Natural killer cell (primary cell): ENCODE results near the gene IFRD2. TPM values are rescaled to one million over a fixed set of nuclear protein-coding genes. Genes with fewer than 3 reads are reported as not detected.

Experiments
- ATAC-seq, 3 donors: fragments of 150-1000 bp in 2 of 3; fragments of 200-7000 bp in 1 of 3; cut with Tn5 transposase; 1 replicate in 1 of 3; 2 replicates in 2 of 3; pipeline ENCODE4 v1.10.0; 2021; ENCODE audit warnings: mild to moderate bottlenecking in 2 of 3, moderate library complexity in 2 of 3
- DNase-seq, 2 donors: peaks; one replicate each; pipeline versions ENCODE4 v3.0.0 to v3.0.0-alpha.2; 2013 to 2021; ENCODE audit warnings: mixed read lengths in 1 of 2
- H3K27ac ChIP-seq: one replicate; pipeline ENCODE4 v1.5.1; 2013; ENCODE audit warnings: mild to moderate bottlenecking, low read length
- H3K27me3 ChIP-seq: one replicate; pipeline ENCODE4 v1.6.1; 2013; ENCODE audit warnings: low read length; ENCODE audit not compliant: control insufficient read depth, insufficient read depth
- H3K36me3 ChIP-seq: one replicate; pipeline ENCODE4 v1.6.1; 2013; ENCODE audit warnings: low read length; ENCODE audit not compliant: control insufficient read depth, insufficient read depth
- H3K4me1 ChIP-seq: one replicate; pipeline ENCODE4 v1.6.1; 2013; ENCODE audit warnings: low read length; ENCODE audit not compliant: control insufficient read depth, insufficient read depth
- H3K4me3 ChIP-seq: one replicate; pipeline ENCODE4 v1.5.1; 2013; ENCODE audit warnings: low read length
- H3K9me3 ChIP-seq: one replicate; pipeline ENCODE4 v1.6.1; 2013; ENCODE audit warnings: low read length; ENCODE audit not compliant: control insufficient read depth, insufficient read depth
- H3K27ac Mint-ChIP-seq, 2 donors: one replicate each; pipeline ENCODE4 v1.8.0; 2022; ENCODE audit warnings: mild to moderate bottlenecking in 2 of 2, mixed read lengths in 2 of 2, moderate library complexity in 1 of 2
- H3K27me3 Mint-ChIP-seq, 2 donors: one replicate each; pipeline ENCODE4 v1.8.0; 2022; ENCODE audit warnings: low read depth in 2 of 2, mixed read lengths in 2 of 2
- H3K36me3 Mint-ChIP-seq: one replicate; pipeline ENCODE4 v1.8.0; 2022; ENCODE audit warnings: mixed read lengths
- H3K4me1 Mint-ChIP-seq, 2 donors: one replicate each; pipeline ENCODE4 v1.8.0; 2022; ENCODE audit warnings: mixed read lengths in 2 of 2
- H3K4me3 Mint-ChIP-seq: one replicate; pipeline ENCODE4 v1.8.0; 2022; ENCODE audit warnings: mild to moderate bottlenecking, moderate library complexity, mixed read lengths
- H3K9me3 Mint-ChIP-seq, 2 donors: one replicate each; pipeline ENCODE4 v1.8.0; 2022; ENCODE audit warnings: mixed read lengths in 2 of 2
- WGBS: methylation state at CpG from one replicate; pipeline ENCODE4 v1.1.7; 2013; ENCODE audit warnings: missing lambda C conversion rate; ENCODE audit not compliant: insufficient coverage; 5-methylcytosine and 5-hydroxymethylcytosine counted together
- intact Hi-C: fragments of 100-400 bp; cut with micrococcal nuclease; formaldehyde crosslinking; loops from one replicate; pipeline ENCODE4 v1.14.2; 2022
- total RNA-seq, 4 donors: library from RNA; stranded (reverse); fragments of 120-200 nt in 1 of 4; gene quantifications; one replicate each; pipeline versions ENCODE4 v1.2.3 to v1.2.4, GENCODE V29; 2013 to 2022
- TF ChIP-seq, protein P1 (sequence below): fragments of 200-600 bp; IDR thresholded peaks from one replicate; pipeline ENCODE4 v1.8.0; 2022; ENCODE audit warnings: antibody characterized with exemption

The IFRD2 gene
- total RNA-seq, 3 donors from 2014 or later (not counting 1 experiment from before 2014, with no cell fraction given): 27.8 to 39.1 (median 32.1) TPM

GRCh38 chr3:50302095-50303012 is 10.1 kb upstream of the IFRD2 start:
- no peak overlapping the region for H3K4me3 Mint-ChIP-seq
- no peak for ATAC-seq

DNA sequence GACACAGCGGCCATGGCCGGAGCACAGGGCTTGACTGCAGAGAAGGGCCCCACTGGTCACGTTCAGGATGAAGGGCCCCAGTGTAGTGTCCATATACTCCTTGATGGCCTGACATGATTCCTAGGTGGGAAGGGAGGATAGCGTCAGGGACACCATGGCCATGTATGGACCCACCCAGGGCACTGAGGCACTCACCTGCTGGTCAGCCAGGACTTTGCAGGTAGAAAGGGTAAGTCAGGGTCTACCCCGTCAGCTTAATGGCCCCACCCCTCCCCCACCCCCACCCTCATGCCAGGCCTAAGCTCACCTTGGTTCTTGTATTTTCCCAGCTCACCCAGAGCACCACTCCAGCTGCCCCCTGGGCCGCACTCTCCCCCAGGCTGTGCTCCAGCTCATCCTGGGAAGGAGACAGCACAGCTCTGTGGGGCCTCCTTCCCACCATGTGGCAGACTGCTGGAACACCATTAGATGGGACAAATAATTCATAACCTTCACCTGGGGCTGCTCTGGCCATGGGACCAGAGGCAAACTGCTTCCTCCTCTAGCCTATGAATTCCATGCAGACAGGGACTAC is 8.5 kb upstream of the IFRD2 start:
- Histone ChIP-seq H3K4me3 (no peak overlapping the region), H3K9me3 (no peaks in the 10 kb centered on the region), H3K27ac (no peak overlapping the region), H3K4me1 (peaks cover 27% of the 10 kb centered on the region), H3K36me3 (peaks cover 2% of the 10 kb centered on the region), H3K27me3 (no peaks in the 10 kb centered on the region)
- Mint-ChIP-seq H3K36me3 (no peaks in the 10 kb centered on the region), H3K4me1 (peaks cover 18 to 33% of the 10 kb centered on the region in 2 donors), H3K4me3 (peak overlapping the region; percentile 97), H3K27ac (peak overlapping the region; percentile 95 to 97), H3K27me3 (no peaks in the 10 kb centered on the region), H3K9me3 (no peaks in the 10 kb centered on the region)
- ATAC-seq: no peak
- 93% methylated on average over 6 of the region's 6 CpGs for WGBS
- TF ChIP-seq, protein P1, sequence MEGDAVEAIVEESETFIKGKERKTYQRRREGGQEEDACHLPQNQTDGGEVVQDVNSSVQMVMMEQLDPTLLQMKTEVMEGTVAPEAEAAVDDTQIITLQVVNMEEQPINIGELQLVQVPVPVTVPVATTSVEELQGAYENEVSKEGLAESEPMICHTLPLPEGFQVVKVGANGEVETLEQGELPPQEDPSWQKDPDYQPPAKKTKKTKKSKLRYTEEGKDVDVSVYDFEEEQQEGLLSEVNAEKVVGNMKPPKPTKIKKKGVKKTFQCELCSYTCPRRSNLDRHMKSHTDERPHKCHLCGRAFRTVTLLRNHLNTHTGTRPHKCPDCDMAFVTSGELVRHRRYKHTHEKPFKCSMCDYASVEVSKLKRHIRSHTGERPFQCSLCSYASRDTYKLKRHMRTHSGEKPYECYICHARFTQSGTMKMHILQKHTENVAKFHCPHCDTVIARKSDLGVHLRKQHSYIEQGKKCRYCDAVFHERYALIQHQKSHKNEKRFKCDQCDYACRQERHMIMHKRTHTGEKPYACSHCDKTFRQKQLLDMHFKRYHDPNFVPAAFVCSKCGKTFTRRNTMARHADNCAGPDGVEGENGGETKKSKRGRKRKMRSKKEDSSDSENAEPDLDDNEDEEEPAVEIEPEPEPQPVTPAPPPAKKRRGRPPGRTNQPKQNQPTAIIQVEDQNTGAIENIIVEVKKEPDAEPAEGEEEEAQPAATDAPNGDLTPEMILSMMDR: no peak
- no peak for DNase-seq
- intact Hi-C loops: no loop called here

More at GRCh38 chr3:50302095-50303012, 10.1 kb upstream of the IFRD2 start:
- Histone ChIP-seq H3K36me3 (no peaks in the 10 kb centered on the region), H3K4me3 (no peak overlapping the region), H3K27ac (no peak overlapping the region), H3K27me3 (no peaks in the 10 kb centered on the region), H3K9me3 (no peaks in the 10 kb centered on the region), H3K4me1 (peaks cover 27% of the 10 kb centered on the region)
- Mint-ChIP-seq H3K36me3 (no peaks in the 10 kb centered on the region), H3K27me3 (no peaks in the 10 kb centered on the region), H3K9me3 (no peaks in the 10 kb centered on the region), H3K4me1 (peaks cover 18 to 33% of the 10 kb centered on the region in 2 donors), H3K27ac (no peak overlapping the region)
- 95% methylated on average over 32 of the region's 32 CpGs for WGBS
- no peak for DNase-seq
- TF ChIP-seq, protein P1: no peak
- intact Hi-C loops: no loop called here

DNA sequence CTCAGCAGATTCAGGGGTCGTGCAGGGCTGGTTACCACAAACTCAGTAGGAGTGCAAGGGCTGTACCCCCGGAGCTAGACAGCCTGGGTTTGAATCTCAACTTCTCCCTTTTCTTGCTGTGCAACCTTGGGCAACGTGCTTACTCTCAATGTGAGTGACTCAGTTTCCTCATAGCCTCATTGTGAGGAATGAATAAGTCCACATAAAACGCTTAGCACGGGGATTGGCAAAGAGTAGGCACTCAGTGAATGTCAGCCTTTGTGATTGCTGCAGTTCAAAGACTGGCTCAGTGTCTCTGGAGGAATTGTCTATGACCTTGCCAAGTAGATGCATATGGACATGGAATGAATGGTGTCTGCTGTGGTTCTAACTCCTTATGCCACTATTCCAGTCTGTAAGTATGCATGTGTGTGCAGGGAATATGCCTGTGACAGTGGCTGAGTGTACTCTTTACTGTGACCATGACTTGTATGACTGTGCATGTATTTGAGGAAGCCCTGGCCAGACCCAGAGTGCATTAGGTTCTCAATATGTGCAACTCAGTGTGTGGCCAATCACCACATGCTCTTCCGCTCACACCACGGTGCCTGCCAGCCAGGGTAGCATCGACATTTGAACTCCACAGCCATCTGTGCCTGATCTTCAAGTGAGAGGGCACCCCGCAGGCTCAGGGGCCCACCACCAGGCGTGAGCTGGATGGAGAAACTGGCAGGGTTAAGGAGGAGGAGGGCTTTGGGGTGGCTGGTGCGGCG is 7.9 kb upstream of the IFRD2 start:
- TF ChIP-seq, protein P1: no peak
- Mint-ChIP-seq H3K27ac (peak overlapping the region; percentile 95 to 97), H3K36me3 (no peaks in the 10 kb centered on the region), H3K9me3 (no peaks in the 10 kb centered on the region), H3K4me1 (peaks cover 18 to 33% of the 10 kb centered on the region in 2 donors), H3K4me3 (peak overlapping the region; percentile 97), H3K27me3 (no peaks in the 10 kb centered on the region)
- WGBS: 57% methylated on average over 12 of the region's 12 CpGs
- Histone ChIP-seq H3K36me3 (peaks cover 2% of the 10 kb centered on the region), H3K9me3 (no peaks in the 10 kb centered on the region), H3K4me3 (peak overlapping the region; percentile 36), H3K27me3 (no peaks in the 10 kb centered on the region), H3K27ac (peak overlapping the region; percentile 96), H3K4me1 (peaks cover 27% of the 10 kb centered on the region)
- intact Hi-C loops: loop anchor here (1.0 to 5.0 kb wide), 3 partner anchors 37 to 62 kb away; partner anchors contain the start of gene TMEM115
- DNase-seq (peak in 1 of 2 donors; percentile 39), ATAC-seq (no peak)
